SK-N-SH treated with all-trans-retinoic acid at 6 μM for 48 hours (cell line): Measurements from ENCODE around the gene SCN1B.

Experiments
- GLIS3 ChIP-seq: fragments of 250-450 bp; sonication (Bioruptor Pico); IDR thresholded peaks from 2 replicates; pipeline ENCODE4 v1.5.0; 2020; ENCODE audit warnings: mild to moderate bottlenecking, moderate library complexity
- POU6F1 ChIP-seq: fragments of 250-450 bp; sonication (Bioruptor Pico); IDR thresholded peaks from 2 replicates; pipeline ENCODE4 v1.8.0; 2021; ENCODE audit warnings: low read depth, mild to moderate bottlenecking, moderate library complexity, borderline replicate concordance
- RARB ChIP-seq: fragments of 250-450 bp; sonication (Bioruptor Pico); IDR thresholded peaks from 2 replicates; pipeline ENCODE4 v1.8.0; 2021; ENCODE audit warnings: mild to moderate bottlenecking, moderate library complexity

GRCh38 chr19:35013041-35013819 is 17.0 kb upstream of the SCN1B start:
- TF ChIP-seq GLIS3 (no peak), RARB (no peak), POU6F1 (CRISPR knock-in tag) (no peak)
